ENCODE data around the gene KRTAP10-2.

DNA sequence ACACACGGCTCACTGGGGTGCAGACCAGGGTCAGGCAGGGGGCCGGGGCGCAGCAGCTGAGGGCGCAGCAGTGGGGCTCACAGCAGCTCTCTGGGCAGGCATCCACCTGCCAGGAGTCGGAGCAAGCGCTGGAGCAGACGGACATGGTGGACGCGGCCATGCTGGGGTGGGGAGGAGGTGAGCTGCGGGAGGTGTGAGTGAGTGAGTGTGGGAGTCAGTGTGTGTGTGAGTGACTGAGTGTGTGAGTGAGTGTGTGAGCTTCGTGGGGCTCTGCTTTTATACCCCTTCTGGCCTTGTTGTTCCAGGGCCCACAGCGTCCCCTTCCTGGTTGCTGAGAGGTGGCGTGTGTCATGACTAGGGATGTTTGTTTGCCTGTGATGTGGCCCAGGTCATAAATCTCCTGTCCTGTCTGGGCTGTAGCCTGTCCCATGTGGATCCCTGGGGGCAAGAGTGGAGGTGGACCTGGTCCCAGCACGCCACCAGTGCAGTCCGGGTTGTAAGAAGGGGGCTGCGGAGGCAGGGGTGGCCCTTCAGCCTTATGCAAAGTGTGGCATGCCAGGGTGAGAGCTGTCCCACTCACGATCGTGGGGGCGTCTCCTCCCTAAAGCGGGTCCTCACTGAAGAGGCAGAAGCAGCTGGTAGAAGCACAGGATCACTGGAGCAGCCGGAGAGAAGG is 11.2 kb downstream of the KRTAP10-2 start, which contains the start of gene KRTAP10-1:
- TF ChIP-seq GATA2 (IDR thresholded peaks at IDR 0.05; ENCODE audit: low read depth, low read length), result no peak
- no peak for TF ChIP-seq GATA3 (IDR thresholded peaks at IDR 0.05; ENCODE audit: low read depth, low read length)

All from SH-SY5Y (cell line).